Fibroblast of pulmonary artery (primary cell): ENCODE results near the gene PRDM16.

Source experiments
- DNase-seq: peaks from one replicate; pipeline ENCODE4 v3.0.0-alpha.2; 2010; ENCODE audit warnings: low read depth
- H3K4me3 ChIP-seq: replicated peaks from 2 replicates; pipeline ENCODE4 v1.5.1; 2011; ENCODE audit warnings: low read depth, mild to moderate bottlenecking, control low read depth, low read length, moderate library complexity
- TF ChIP-seq, protein P1 (sequence below): IDR thresholded peaks from 2 replicates; pipeline ENCODE4 v1.5.1; 2011; ENCODE audit warnings: mild to moderate bottlenecking, control low read depth, low read length, inconsistent platforms; ENCODE audit errors: missing control alignments

PRDM16 gene

DNA sequence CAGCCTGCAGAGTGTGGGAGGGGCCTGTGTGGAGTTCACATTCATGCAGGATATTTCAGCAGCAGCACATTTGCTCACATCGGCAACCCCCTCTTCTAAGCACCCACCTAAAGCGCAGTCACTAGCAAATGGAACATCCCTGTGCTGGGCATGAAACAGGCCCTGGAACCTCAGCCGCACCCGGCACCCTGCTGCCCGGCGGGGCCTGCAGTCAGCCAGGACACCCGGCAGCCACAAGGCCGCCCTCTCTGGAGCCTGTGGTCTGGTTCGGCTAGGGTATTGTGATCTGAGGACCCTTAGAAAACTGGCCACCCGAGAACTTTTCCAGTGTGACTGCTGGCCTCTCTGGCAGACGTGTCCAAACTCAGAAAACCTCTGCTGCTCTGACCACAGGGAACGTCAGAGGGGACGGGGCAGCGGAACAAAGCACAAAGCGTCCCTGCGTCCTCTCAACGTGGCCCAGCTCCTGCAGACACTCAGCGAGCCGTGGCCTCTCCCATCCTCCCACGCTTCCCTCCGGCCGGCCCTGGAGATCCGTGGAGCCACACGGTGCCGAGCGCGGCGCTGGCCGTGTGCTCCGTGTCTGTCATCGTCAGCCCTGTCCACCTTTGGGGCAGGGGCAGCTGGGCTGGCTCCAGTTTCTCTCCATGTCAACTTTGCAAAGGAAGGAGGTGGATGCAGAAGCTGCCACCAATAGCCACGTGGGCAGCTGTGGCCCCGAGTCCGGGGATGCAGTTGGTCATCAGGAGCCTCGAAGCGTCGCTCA lies 209.6 kb downstream of the PRDM16 start:
- TF ChIP-seq, protein P1, sequence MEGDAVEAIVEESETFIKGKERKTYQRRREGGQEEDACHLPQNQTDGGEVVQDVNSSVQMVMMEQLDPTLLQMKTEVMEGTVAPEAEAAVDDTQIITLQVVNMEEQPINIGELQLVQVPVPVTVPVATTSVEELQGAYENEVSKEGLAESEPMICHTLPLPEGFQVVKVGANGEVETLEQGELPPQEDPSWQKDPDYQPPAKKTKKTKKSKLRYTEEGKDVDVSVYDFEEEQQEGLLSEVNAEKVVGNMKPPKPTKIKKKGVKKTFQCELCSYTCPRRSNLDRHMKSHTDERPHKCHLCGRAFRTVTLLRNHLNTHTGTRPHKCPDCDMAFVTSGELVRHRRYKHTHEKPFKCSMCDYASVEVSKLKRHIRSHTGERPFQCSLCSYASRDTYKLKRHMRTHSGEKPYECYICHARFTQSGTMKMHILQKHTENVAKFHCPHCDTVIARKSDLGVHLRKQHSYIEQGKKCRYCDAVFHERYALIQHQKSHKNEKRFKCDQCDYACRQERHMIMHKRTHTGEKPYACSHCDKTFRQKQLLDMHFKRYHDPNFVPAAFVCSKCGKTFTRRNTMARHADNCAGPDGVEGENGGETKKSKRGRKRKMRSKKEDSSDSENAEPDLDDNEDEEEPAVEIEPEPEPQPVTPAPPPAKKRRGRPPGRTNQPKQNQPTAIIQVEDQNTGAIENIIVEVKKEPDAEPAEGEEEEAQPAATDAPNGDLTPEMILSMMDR = no peak
- no peak for DNase-seq
- H3K4me3 ChIP-seq = no peak overlapping the region

DNA sequence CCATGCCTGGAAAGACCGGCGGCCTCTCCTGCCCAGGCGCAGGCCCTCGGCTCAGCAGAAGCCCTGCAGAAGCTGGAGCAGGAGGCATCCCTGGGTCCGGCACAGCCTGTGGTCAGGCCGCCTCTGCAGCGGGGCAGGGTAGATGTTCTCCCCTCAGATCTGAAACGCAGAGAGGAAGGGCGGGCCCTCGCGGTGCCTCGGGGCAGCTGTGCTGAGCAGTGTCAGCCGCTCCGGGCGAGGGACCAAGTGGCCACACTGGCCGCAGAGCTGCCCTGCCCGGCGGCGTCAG lies 210.1 kb downstream of the PRDM16 start:
- TF ChIP-seq, protein P1 = no peak
- no peak for DNase-seq
- no peak overlapping the region for H3K4me3 ChIP-seq

GRCh38 chr1:3281735-3282134 lies 212.7 kb downstream of the PRDM16 start:
- TF ChIP-seq, protein P1 = no peak
- no peak overlapping the region for H3K4me3 ChIP-seq
- no peak for DNase-seq

DNA sequence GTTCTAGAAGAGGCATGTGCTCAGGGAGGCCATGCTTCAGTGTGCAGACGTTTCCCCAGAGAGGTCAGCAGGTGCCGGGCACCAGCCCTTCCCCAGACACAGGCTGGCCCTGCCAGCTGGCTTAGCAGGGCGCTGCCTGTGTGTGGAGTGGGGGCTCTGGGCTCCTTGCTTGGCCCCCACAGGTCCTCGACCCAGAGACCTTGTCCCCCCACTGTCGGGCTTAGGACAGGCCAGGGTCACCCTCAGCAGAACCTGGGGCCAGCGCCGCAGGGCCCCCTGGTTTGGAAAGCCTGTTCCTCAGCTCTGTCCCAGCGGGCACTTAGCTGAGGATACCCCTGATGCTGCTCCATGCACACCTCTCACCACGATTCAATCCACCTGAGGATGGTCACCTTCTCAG lies 213.2 kb downstream of the PRDM16 start:
- no peak overlapping the region for H3K4me3 ChIP-seq
- DNase-seq = no peak
- TF ChIP-seq, protein P1 = no peak

DNA sequence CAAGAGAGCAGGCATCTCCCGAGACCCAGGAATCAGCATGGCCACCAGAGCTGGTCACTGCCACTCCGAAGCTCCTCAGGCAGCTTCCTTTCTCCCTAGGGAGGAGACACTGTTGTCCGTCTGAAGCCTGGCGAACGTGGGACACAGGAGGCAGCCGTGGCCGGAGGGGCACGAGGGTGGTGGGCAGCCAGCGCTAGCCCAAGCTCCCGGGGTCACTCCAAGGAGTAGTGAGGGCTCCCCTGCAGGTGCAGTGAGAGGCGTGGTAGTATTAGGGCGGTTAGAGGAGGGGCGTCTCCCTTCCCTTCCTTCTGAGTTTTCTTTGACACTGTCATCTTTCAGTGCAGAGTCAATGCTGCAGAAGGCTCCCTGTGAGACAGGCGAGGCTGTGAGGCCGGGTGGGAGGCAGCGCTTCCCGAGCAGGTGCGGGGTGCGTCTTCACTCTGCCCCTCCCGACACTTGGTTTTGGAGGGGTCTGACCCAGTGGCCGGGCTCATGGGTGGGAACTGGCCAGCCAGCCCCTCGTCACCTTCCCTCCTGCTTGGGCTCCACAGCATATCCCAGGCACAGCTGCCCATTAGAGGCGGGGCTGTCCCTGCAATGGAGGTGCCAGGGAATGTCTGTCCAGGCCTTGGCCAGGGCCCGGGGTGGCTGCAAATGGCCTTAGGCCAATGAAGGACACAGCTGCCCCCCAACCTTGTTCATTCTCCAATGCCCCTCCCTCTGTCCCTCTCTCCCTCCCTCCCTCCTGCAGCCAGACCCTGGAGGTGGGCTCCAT lies 213.8 kb downstream of the PRDM16 start:
- no peak for DNase-seq
- TF ChIP-seq, protein P1 = no peak
- no peak overlapping the region for H3K4me3 ChIP-seq

DNA sequence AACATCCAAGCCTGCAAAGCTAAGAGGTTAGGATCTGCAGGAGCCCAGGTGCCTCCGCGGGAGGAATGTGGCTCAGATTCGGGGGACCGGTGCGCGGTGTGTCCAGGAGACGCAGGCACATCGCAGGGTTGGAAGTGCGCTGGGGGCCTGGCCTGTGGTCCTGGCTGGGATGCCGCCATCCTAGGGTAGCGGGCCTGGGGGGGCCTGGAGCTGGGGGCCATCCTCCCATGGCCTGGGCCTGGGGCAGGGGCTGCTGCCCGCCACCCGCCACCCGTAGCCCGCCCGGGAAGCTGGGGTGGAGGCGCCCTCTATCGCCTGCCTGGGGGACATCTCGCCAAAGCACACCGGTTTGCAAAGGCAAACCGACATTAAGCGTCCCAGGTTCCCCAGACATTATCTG lies 214.8 kb downstream of the PRDM16 start:
- TF ChIP-seq, protein P1 = peak; percentile 31
- H3K4me3 ChIP-seq = no peak overlapping the region
- DNase-seq = peak; percentile 1
